H9 (cell line): ENCODE measurements around the gene BTLA. TPM values are rescaled to one million over a fixed set of nuclear protein-coding genes. Genes with fewer than 3 reads are reported as not detected.
A peak's percentile ranks its signal among the peaks of the same experiment; 100 is the strongest.

Source experiments
- DNase-seq: peaks from one replicate; pipeline ENCODE4 v3.0.0-alpha.2; 2017
- H2AFZ ChIP-seq: one replicate; pipeline ENCODE4 v1.6.1; 2013; ENCODE audit warnings: mild to moderate bottlenecking, low read length, control low read depth, moderate library complexity
- H2AK5ac ChIP-seq: 2 replicates; pipeline ENCODE4 v1.6.1; 2013; ENCODE audit warnings: low read length, control low read depth, mixed read lengths; ENCODE audit not compliant: insufficient read length
- H2BK120ac ChIP-seq: one replicate; pipeline ENCODE4 v1.6.1; 2013; ENCODE audit warnings: low read depth, mild to moderate bottlenecking, low read length, control low read depth, inconsistent platforms; ENCODE audit not compliant: poor library complexity, severe bottlenecking
- H2BK12ac ChIP-seq: 2 replicates; pipeline ENCODE4 v1.6.1; 2013; ENCODE audit warnings: low read length, control low read depth, mixed read lengths, low read depth; ENCODE audit not compliant: insufficient read length
- H2BK15ac ChIP-seq: 2 replicates; pipeline ENCODE4 v1.6.1; 2013; ENCODE audit warnings: low read depth, low read length, control low read depth
- H2BK20ac ChIP-seq: one replicate; pipeline ENCODE4 v1.6.1; 2013; ENCODE audit warnings: low read depth, mild to moderate bottlenecking, low read length, control low read depth, inconsistent platforms; ENCODE audit not compliant: poor library complexity, severe bottlenecking
- H2BK5ac ChIP-seq: 2 replicates; pipeline ENCODE4 v1.6.1; 2013; ENCODE audit warnings: low read length, control low read depth, mixed read lengths; ENCODE audit not compliant: insufficient read length
- H3K14ac ChIP-seq: 2 replicates; pipeline ENCODE4 v1.6.1; 2013; ENCODE audit warnings: low read length, control low read depth; ENCODE audit not compliant: insufficient read depth
- H3K18ac ChIP-seq: 2 replicates; pipeline ENCODE4 v1.6.1; 2013; ENCODE audit warnings: low read depth, mild to moderate bottlenecking, mixed read lengths, low read length, control low read depth; ENCODE audit not compliant: insufficient read length
- H3K23ac ChIP-seq: 2 replicates; pipeline ENCODE4 v1.6.1; 2013; ENCODE audit warnings: low read length, control low read depth, mixed read lengths, low read depth; ENCODE audit not compliant: insufficient read length
- H3K23me2 ChIP-seq: 2 replicates; pipeline ENCODE4 v1.6.1; 2013; ENCODE audit warnings: low read depth, mild to moderate bottlenecking, mixed read lengths, low read length, control low read depth; ENCODE audit not compliant: insufficient read length, poor library complexity, severe bottlenecking
- H3K27ac ChIP-seq: 2 replicates; pipeline ENCODE4 v1.5.1; 2013; ENCODE audit warnings: low read length, control low read depth, mixed read lengths, low read depth; ENCODE audit not compliant: insufficient read length
- H3K27me3 ChIP-seq: 2 replicates; pipeline ENCODE4 v1.6.1; 2013; ENCODE audit warnings: low read length, control low read depth, inconsistent platforms; ENCODE audit not compliant: insufficient read depth
- H3K4ac ChIP-seq: 2 replicates; pipeline ENCODE4 v1.6.1; 2013; ENCODE audit warnings: low read depth, mild to moderate bottlenecking, control low read depth, inconsistent platforms, low read length, moderate library complexity
- H3K4me1 ChIP-seq: 2 replicates; pipeline ENCODE4 v1.6.1; 2013; ENCODE audit warnings: low read length, control low read depth, inconsistent platforms; ENCODE audit not compliant: insufficient read depth
- H3K4me2 ChIP-seq: 2 replicates; pipeline ENCODE4 v1.6.1; 2013; ENCODE audit warnings: low read length, control low read depth, mixed read lengths; ENCODE audit not compliant: insufficient read length, insufficient read depth
- H3K56ac ChIP-seq: 2 replicates; pipeline ENCODE4 v1.6.1; 2013; ENCODE audit warnings: low read depth, mild to moderate bottlenecking, mixed read lengths, low read length, control low read depth; ENCODE audit not compliant: insufficient read length
- H3K79me1 ChIP-seq: 2 replicates; pipeline ENCODE4 v1.6.1; 2013; ENCODE audit warnings: low read depth, mild to moderate bottlenecking, moderate library complexity, low read length, control low read depth, inconsistent platforms; ENCODE audit not compliant: insufficient read depth, poor library complexity, severe bottlenecking
- H3K79me2 ChIP-seq: 2 replicates; pipeline ENCODE4 v1.6.1; 2013; ENCODE audit warnings: low read length, control low read depth, inconsistent platforms; ENCODE audit not compliant: insufficient read depth
- H3K9ac ChIP-seq: 2 replicates; pipeline ENCODE4 v1.6.1; 2013; ENCODE audit warnings: low read length, control low read depth, mixed read lengths; ENCODE audit not compliant: insufficient read length; ENCODE audit errors: extremely low read depth
- H3K9me3 ChIP-seq: one replicate; pipeline ENCODE4 v1.6.1; 2013; ENCODE audit warnings: low read depth, low read length, inconsistent platforms; ENCODE audit not compliant: control insufficient read depth
- H3T11ph ChIP-seq: one replicate; pipeline ENCODE4 v1.6.1; 2013; ENCODE audit warnings: mild to moderate bottlenecking, low read length, control low read depth, inconsistent platforms
- H4K20me1 ChIP-seq: one replicate; pipeline ENCODE4 v1.6.1; 2013; ENCODE audit not compliant: control insufficient read depth, insufficient read length, insufficient read depth
- H4K5ac ChIP-seq: 2 replicates; pipeline ENCODE4 v1.6.1; 2013; ENCODE audit warnings: low read depth, mild to moderate bottlenecking, mixed read lengths, low read length, control low read depth; ENCODE audit not compliant: insufficient read length
- H4K8ac ChIP-seq: replicated peaks from 2 replicates; pipeline ENCODE4 v1.6.1; 2013; ENCODE audit warnings: low read length, control low read depth, mixed read lengths, low read depth; ENCODE audit not compliant: insufficient read length
- H4K91ac ChIP-seq: 2 replicates; pipeline ENCODE4 v1.6.1; 2013; ENCODE audit warnings: low read depth, mild to moderate bottlenecking, moderate library complexity, mixed read lengths, low read length, control low read depth; ENCODE audit not compliant: insufficient read length
- H3K27ac Mint-ChIP-seq, 3 experiments: 2 replicates in 2 of 3; 3 replicates in 1 of 3; pipeline ENCODE4 v1.8.0; 2020 to 2021; ENCODE audit warnings: mixed read lengths in 3 of 3, mild to moderate bottlenecking in 1 of 3, moderate library complexity in 1 of 3
- H3K27me3 Mint-ChIP-seq: 2 replicates; pipeline ENCODE4 v1.8.0; 2021; ENCODE audit warnings: low read depth, mild to moderate bottlenecking, moderate library complexity, mixed read lengths
- H3K36me3 Mint-ChIP-seq, 3 experiments: 2 replicates in 2 of 3; 3 replicates in 1 of 3; pipeline ENCODE4 v1.8.0; 2020 to 2021; ENCODE audit warnings: low read depth in 3 of 3, mixed read lengths in 3 of 3; ENCODE audit not compliant: insufficient read depth in 1 of 3
- H3K4me1 Mint-ChIP-seq, 2 experiments: 2 replicates each; pipeline ENCODE4 v1.8.0; 2020; ENCODE audit warnings: mixed read lengths in 2 of 2
- H3K4me3 Mint-ChIP-seq, 2 experiments: 2 replicates in 1 of 2; 3 replicates in 1 of 2; pipeline ENCODE4 v1.8.0; 2020 to 2021; ENCODE audit warnings: mild to moderate bottlenecking in 2 of 2, mixed read lengths in 2 of 2, moderate library complexity in 1 of 2
- H3K9me3 Mint-ChIP-seq, 2 experiments: 2 replicates in 1 of 2; 3 replicates in 1 of 2; pipeline ENCODE4 v1.8.0; 2020; ENCODE audit warnings: mild to moderate bottlenecking in 2 of 2, mixed read lengths in 2 of 2, moderate library complexity in 1 of 2
- CTCF ChIP-seq: fragments of 200-600 bp; sonication (generic); conservative IDR thresholded peaks from 3 replicates; pipeline ENCODE4 v1.8.0; 2021; ENCODE audit warnings: antibody characterized with exemption, mild to moderate bottlenecking
- WGBS: extraction: QIAGEN DNeasy Blood & Tissue Kit; methylation state at CpG from one replicate; pipeline ENCODE4 v1.1.7; 2013; ENCODE audit warnings: missing lambda C conversion rate, low lambda C conversion rate, mixed read lengths; ENCODE audit not compliant: insufficient read length; ENCODE audit errors: extremely low coverage; 5-methylcytosine and 5-hydroxymethylcytosine counted together
- long read RNA-seq: library from polyadenylated mRNA; unstranded; transcript quantifications from one replicate; pipeline ENCODE4 v2.0.0, GENCODE V29; 2020
- total RNA-seq: library from RNA; stranded (reverse); gene quantifications from 2 replicates; pipeline ENCODE4 v1.2.1, GENCODE V29; 2021

BTLA gene, protein sequence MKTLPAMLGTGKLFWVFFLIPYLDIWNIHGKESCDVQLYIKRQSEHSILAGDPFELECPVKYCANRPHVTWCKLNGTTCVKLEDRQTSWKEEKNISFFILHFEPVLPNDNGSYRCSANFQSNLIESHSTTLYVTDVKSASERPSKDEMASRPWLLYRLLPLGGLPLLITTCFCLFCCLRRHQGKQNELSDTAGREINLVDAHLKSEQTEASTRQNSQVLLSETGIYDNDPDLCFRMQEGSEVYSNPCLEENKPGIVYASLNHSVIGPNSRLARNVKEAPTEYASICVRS
- not detected in 2 replicates for total RNA-seq
- long read RNA-seq, result 0 reads

DNA sequence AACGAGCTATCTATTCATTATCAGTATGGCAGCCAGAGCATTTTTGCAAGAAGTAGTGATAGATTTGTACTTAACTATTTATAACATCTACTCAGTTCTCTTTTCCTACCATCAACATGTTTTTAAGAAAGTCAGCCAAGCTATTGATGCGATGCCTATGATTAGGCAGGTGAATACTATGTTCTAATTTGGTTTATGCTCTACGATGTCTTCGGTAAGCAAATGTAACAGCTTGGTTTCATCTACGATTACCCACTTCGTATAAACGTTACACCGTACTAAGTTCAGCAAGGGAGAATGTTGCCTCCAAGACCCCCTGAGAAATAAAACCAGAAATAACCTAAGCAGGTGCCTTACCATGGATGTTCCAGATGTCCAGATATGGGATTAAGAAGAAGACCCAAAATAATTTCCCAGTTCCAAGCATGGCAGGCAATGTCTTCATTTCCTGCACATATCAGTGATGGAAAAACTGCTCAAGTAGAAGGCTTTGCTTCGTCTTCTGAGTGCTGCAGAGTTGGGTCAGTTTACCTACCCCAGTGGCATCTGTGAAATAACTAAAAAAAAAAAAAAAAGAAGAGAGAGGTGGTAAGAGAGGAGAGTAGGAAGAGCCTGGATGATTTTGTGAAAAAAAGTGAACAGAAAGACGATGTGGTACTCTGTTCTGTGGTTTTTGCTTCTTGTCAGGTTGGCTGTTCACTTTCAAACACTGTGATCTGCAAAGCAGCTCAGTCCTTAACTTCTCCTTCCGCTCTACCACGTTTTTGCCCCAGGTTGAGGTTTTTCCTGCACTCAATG lies at the start of gene BTLA:
TSS of gene BTLA (minus strand) at position 559 of the 798 bp plus-strand sequence. CDS start at position 445, 114 bp downstream.
- no peak within 1 kb of the TSS for H3K56ac ChIP-seq
- no peak within 1 kb of the TSS for H2BK20ac ChIP-seq
- no peak within 1 kb of the TSS for H2AFZ ChIP-seq
- H3K79me2 ChIP-seq, result no peaks in the 10 kb centered on the region
- no peak within 1 kb of the TSS for H4K8ac ChIP-seq
- Mint-ChIP-seq H3K4me3 (no peak within 1 kb of the TSS), H3K36me3 (peaks cover 0 to 5% (median 0%) of the 10 kb centered on the region in 3 experiments; a peak in 1 of 7 replicates), H3K9me3 (peaks cover 0 to 5% of the 10 kb centered on the region in 2 experiments; a peak in 3 of 5 replicates), H3K27me3 (no peaks in the 10 kb centered on the region; the same call in 1 of the 2 replicates), H3K4me1 (peaks cover 4 to 7% of the 10 kb centered on the region in 2 experiments; a peak in 3 of 4 replicates), H3K27ac (no peak within 1 kb of the TSS; a peak in 3 of 7 replicates)
- no peaks in the 10 kb centered on the region for H4K20me1 ChIP-seq
- H3K18ac ChIP-seq, result no peak within 1 kb of the TSS
- TF ChIP-seq CTCF, result no peak
- H3T11ph ChIP-seq, result no peak within 1 kb of the TSS
- no peaks in the 10 kb centered on the region for H3K79me1 ChIP-seq
- H3K4me2 ChIP-seq, result no peak within 1 kb of the TSS
- H2BK5ac ChIP-seq, result no peak within 1 kb of the TSS
- H2BK15ac ChIP-seq, result no peak within 1 kb of the TSS
- H3K14ac ChIP-seq, result no peak within 1 kb of the TSS
- no peak within 1 kb of the TSS for H3K9ac ChIP-seq
- no peak within 1 kb of the TSS for H2BK12ac ChIP-seq
- H3K27ac ChIP-seq, result no peak within 1 kb of the TSS
- no peaks in the 10 kb centered on the region for H3K4me1 ChIP-seq
- no peak within 1 kb of the TSS for H3K4ac ChIP-seq
- no peaks in the 10 kb centered on the region for H3K27me3 ChIP-seq
- no peaks in the 10 kb centered on the region for H3K9me3 ChIP-seq
- peak within 1 kb of the TSS; percentile 25 for H2BK120ac ChIP-seq
- H4K91ac ChIP-seq, result no peak within 1 kb of the TSS
- H2AK5ac ChIP-seq, result no peak within 1 kb of the TSS
- WGBS, result no CpG with 5 or more reads among the region's 12 CpGs
- DNase-seq, result no peak
- no peak within 1 kb of the TSS for H3K23ac ChIP-seq
- H3K23me2 ChIP-seq, result no peaks in the 10 kb centered on the region
- no peak within 1 kb of the TSS for H4K5ac ChIP-seq
